GM21576 (cell line): ENCODE results near the gene C4orf33.
"Not testable (repeated sequence)": the region's sequence is repeated elsewhere in the genome, so short reads cannot be mapped to it uniquely, and the experiment has no call there.

Source experiments
- ATAC-seq: cut with Tn5 transposase; IDR thresholded peaks from one replicate; pipeline ENCODE4 v1.9.1; 2021; ENCODE audit warnings: mild to moderate bottlenecking, moderate library complexity; ENCODE audit not compliant: unreplicated experiment

C4orf33 gene

GRCh38 chr4:129126614-129127013 is 30.7 kb downstream of the C4orf33 start:
- not testable (repeated sequence) for ATAC-seq

- ATAC-seq = no peak
These were observed 33.2 kb downstream of the C4orf33 start for GRCh38 chr4:129129143-129129542.

DNA sequence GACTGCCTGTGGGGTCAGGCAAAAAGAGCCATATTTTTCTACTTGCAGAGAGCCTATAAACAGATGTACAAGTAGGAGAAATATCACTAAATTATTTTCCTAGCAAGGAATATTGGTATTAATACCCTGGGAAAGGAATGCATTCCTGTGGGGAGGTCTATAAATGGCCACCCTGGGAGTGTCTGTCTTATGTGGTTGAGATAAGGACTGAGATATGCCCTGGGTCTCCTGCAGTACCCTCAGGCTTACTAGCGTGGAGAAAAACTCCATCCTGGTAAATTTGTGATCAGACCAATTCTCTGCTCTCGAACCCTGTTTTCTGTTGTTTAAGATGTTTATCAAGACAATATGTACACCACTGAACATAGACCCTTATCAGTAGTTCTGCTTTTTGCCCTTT is 35.4 kb downstream of the C4orf33 start:
- no peak for ATAC-seq

DNA sequence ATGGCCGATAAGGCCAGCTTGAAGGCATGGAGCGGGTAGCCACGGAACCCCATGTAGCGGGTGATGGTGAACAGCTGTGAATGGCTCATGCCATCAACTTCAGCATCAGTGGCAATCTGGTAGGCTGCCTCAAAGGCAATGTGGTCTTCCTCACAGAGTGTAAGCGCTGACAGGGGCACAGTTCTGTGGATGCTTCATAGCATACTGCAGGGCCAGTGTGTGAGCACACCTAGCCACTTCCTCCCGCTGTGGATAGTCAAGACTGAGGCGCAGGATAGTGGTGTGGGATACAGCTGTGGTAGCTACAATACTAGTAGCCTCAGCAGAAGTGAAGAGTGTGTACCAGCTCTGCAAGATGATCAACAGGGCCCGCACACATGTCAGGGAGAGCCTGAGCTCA is 40.5 kb downstream of the C4orf33 start:
- no peak for ATAC-seq

DNA sequence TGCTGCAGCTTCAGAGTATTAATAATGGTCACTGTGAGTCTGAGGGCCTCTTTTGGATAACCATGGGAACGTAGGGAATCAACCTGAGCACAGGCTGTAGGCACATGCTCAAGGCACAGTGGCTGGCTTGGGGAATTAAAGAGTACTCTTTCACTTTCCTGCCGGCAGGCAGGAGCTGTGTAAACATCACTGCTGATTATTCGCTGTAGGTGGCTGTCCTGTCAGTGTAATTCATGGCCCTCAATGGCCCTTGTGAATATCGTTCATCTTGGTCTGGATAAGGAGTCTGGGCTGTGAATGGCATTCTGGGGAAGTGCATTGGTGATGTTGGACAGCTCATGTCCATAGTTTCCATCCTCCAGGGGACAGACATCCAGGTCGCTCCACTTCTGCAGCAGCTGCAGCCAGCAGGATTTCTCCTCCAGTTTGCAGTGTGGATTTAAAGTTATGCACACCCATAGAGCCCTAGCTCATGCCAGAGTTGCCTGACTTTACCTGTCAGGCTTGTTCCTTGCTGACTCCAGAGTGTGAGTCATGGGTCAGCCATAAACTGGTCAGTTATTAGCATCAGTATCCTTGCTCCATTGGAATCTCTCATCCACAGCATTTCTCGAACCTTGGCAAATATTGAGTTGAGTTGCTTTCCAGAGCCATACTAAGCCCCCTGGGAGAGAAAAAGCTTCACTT is 43.0 kb downstream of the C4orf33 start:
- ATAC-seq = no peak

GRCh38 chr4:129140521-129140920 is 44.6 kb downstream of the C4orf33 start:
- ATAC-seq = no peak

DNA sequence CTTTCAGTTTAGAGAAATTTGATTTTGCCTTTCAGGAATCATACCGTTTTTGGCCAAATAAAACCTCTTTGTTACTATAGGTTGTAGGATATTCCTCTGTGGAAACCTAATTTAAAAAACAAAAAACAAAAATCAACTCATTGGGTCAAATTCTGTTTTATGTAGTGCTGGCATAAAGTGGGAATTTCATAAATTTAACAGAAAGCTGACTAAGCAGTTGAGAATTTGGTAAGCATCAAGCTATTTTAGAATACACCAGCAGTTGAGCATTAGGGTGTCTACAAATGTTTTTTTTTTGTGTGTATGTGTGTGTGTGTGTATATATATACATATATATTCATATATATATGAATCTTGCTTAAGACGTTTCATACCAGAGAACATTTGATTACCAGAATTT is 47.4 kb downstream of the C4orf33 start:
- ATAC-seq = no peak

GRCh38 chr4:129144755-129145206 is 48.8 kb downstream of the C4orf33 start:
- no peak for ATAC-seq

- ATAC-seq = no peak
These were observed 49.3 kb downstream of the C4orf33 start for GRCh38 chr4:129145222-129145730.

- ATAC-seq = no peak
These were observed 50.7 kb downstream of the C4orf33 start for GRCh38 chr4:129146639-129147038.

GRCh38 chr4:129148892-129149291 is 52.9 kb downstream of the C4orf33 start:
- ATAC-seq = no peak

DNA sequence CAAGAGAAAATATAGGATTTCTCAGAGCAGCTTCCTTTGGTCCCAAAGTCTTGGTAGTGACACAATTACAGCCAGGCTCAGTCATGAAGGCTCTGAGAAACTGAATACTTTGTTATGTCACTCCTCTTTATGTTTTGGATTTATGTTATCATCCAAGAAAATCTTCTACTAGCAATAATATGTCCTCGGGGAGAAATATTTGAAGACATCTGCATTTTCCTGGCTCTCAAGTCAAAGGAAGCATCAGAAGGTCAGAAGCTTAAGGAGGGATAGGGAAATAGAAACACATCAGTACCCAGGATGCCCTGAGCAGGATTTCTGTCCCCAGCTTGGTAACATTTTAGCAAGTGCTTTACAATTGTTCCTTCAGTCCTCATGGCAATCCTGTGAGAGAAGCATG is 54.0 kb downstream of the C4orf33 start:
- no peak for ATAC-seq

DNA sequence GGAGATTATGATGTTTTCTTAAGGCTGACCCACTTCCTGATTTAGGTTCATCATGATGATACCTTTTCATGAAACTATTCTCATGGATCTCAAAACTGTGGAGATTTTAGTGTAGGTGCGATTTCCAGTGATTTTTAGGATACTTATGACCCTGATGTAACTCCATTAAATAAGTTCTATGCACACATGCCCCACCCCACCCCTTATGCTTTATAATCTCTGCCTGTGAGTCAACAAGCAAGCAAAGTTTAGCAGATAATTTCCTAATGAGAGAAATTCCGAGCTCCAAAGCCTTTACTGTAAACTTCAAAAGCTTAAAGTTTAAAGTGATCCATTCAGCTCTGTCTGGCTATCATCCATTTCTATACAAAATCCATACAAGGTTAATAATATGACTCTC is 56.4 kb downstream of the C4orf33 start:
- no peak for ATAC-seq

DNA sequence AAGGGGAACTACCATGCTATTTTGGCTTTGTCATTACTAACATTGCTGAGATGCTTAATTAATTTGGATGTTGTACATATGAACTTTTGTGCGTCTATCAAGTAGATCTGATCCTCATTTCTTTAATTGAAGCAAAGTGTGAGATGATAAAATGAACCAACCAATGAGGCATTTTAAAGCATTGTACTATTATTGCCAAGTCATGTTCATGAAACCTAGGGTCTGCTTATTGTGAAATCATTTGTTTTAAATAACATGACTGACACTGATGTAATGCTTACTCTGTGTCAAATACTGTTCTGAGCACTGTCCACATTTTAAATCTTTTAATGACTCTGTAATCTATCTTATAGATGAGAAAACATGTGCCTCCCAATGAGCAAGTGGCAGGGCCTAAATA is 57.7 kb downstream of the C4orf33 start:
- no peak for ATAC-seq

DNA sequence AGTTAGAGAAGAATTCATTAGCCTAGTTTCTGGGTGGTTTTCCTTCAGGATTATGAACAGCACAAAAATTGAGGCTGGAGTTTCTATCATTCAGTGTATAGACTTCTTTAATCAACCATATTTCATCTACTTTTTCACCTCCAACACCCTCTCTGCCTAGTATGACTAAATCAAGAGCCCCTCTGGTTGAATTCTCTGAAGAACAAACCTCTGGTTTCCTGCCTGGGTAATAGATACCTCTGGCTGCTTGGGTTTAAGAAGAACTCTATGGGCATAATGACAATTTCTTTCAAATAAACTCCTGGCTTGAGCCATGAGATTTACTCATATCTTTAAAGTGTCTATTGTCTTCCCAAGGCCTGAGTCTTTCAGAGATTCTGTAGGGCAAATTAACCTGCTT is 66.5 kb downstream of the C4orf33 start:
- no peak for ATAC-seq

- no peak for ATAC-seq
These were observed 67.5 kb downstream of the C4orf33 start for GRCh38 chr4:129163427-129163826.

GRCh38 chr4:129164243-129164642 is 68.3 kb downstream of the C4orf33 start:
- ATAC-seq = no peak
